Stomach (tissue), 9 donors: ENCODE data around the gene ENDOG. TPM values are rescaled to one million over a fixed set of nuclear protein-coding genes. Genes with fewer than 3 reads are reported as not detected.

Source experiments
- DNase-seq, 2 donors: peaks; one replicate each; pipeline versions ENCODE4 v3.0.0 to v3.0.0-alpha.2; 2013 to 2019
- H3K27ac ChIP-seq, 5 donors: fragments of 200-600 bp in 4 of 5; sonication (generic) in 4 of 5; one replicate each; pipeline ENCODE4 v1.5.1; 2013 to 2019; ENCODE audit warnings: mild to moderate bottlenecking in 1 of 5, moderate library complexity in 1 of 5
- H3K27me3 ChIP-seq, 3 donors: fragments of 200-600 bp; sonication (generic); one replicate each; pipeline ENCODE4 v1.5.1; 2017 to 2019; ENCODE audit warnings: mixed run types in 1 of 3
- H3K36me3 ChIP-seq, 4 donors: fragments of 200-600 bp; sonication (generic); 1 replicate in 3 of 4; 2 replicates in 1 of 4; pipeline ENCODE4 v1.5.1; 2016 to 2019
- H3K4me1 ChIP-seq, 4 donors: fragments of 200-600 bp; sonication (generic); one replicate each; pipeline ENCODE4 v1.5.1; 2016 to 2019
- H3K4me3 ChIP-seq, 4 donors: fragments of 200-600 bp; sonication (generic) in 3 of 4; one replicate each; pipeline ENCODE4 v1.5.1; 2016 to 2019; ENCODE audit warnings: mild to moderate bottlenecking in 1 of 4
- H3K9me3 ChIP-seq, 4 donors: fragments of 200-600 bp; sonication (generic); one replicate each; pipeline ENCODE4 v1.5.1; 2016 to 2019
- CTCF ChIP-seq, 7 experiments: fragments of 450-650 bp in 4 of 7; fragments of 200-600 bp in 3 of 7; sonication (generic) in 3 of 7; IDR thresholded peaks; one replicate each; pipeline ENCODE4 v1.5.1; 2016 to 2019; ENCODE audit warnings: antibody characterized with exemption in 7 of 7, control low read depth in 2 of 7, mild to moderate bottlenecking in 1 of 7
- EP300 ChIP-seq: sonication (generic); formaldehyde crosslinking; IDR thresholded peaks from one replicate; pipeline ENCODE4 v1.6.1; 2017; ENCODE audit warnings: antibody characterized with exemption
- POLR2A ChIP-seq, 4 donors: fragments of 450-650 bp; IDR thresholded peaks; one replicate each; pipeline ENCODE4 v1.6.1; 2016; ENCODE audit warnings: antibody characterized with exemption in 4 of 4, control low read depth in 2 of 4, mild to moderate bottlenecking in 1 of 4, moderate library complexity in 1 of 4
- POLR2AphosphoS5 ChIP-seq, 3 donors: sonication (generic); formaldehyde crosslinking; IDR thresholded peaks; one replicate each; pipeline ENCODE4 v1.6.1; 2016; ENCODE audit warnings: antibody characterized with exemption in 3 of 3
- WGBS, 5 donors: extraction: QIAGEN DNeasy Blood & Tissue Kit in 3 of 5; methylation state at CpG; one replicate each; pipeline versions ENCODE4 v1.1.5 to v1.1.7; 2013 to 2018; 5-methylcytosine and 5-hydroxymethylcytosine counted together
- intact Hi-C: fragments of 100-400 bp; cut with DNase I; formaldehyde crosslinking; loops from one replicate; pipeline ENCODE4 v1.15.1; 2023; ENCODE audit warnings: low total_unique reads
- polyA plus RNA-seq, 3 donors: library from polyadenylated mRNA; stranded (reverse); fragments of 200-250 nt; gene quantifications; one replicate each; pipeline ENCODE4 v1.2.3, GENCODE V29; 2013
- total RNA-seq, 5 donors: library from RNA; depleted of rRNA; stranded (reverse); fragments of >200 nt; gene quantifications; one replicate each; pipeline versions ENCODE4 v1.1.0 to v1.2.3, GENCODE V29; 2014 to 2016
- donor health status: healthy with polysubstance abuse.
- donor health status: Bipolar disorder and iron deficiency.
- donor health status: healthy.

ENDOG gene
- total and polyA plus RNA-seq, 8 donors, result 5.0 to 186 (median 31.5) TPM

- DNase-seq, result peak; percentile 50 to 75
- intact Hi-C loops, result no loop called here
- H3K27me3 ChIP-seq, result no peaks in the 10 kb centered on the region
- TF ChIP-seq POLR2A (IDR thresholded peaks at IDR 0.05) (no peak), POLR2AphosphoS5 (IDR thresholded peaks at IDR 0.05) (no peak), CTCF (IDR thresholded peaks at IDR 0.05) (no peak), EP300 (no peak)
- 8 to 55% (median 10%) methylated on average over 15 to 90 of the region's 90 CpGs for WGBS, 5 donors
- peak overlapping the region; percentile 84 to 96 (median 90) for H3K27ac ChIP-seq
- peaks cover 18 to 36% (median 33%) of the 10 kb centered on the region in 4 donors for H3K36me3 ChIP-seq
- peaks cover 16 to 40% (median 26%) of the 10 kb centered on the region in 4 donors for H3K4me1 ChIP-seq
- no peaks in the 10 kb centered on the region for H3K9me3 ChIP-seq
- H3K4me3 ChIP-seq, result peak overlapping the region; percentile 66 to 84 (median 72)
Measured at GRCh38 chr9:128818839-128819715, 777 bp downstream of the ENDOG start.

- H3K9me3 ChIP-seq, result no peaks in the 10 kb centered on the region
- H3K36me3 ChIP-seq, result peaks cover 25 to 45% (median 42%) of the 10 kb centered on the region in 4 donors
- 65 to 70% (median 65%) methylated on average over 13 to 18 of the region's 18 CpGs for WGBS, 5 donors
- no peaks in the 10 kb centered on the region for H3K27me3 ChIP-seq
- peak overlapping the region; percentile 66 to 84 (median 72) for H3K4me3 ChIP-seq
- intact Hi-C loops, result no loop called here
- peak overlapping the region in 2 of 5 donors; percentile 86 to 90 for H3K27ac ChIP-seq
- H3K4me1 ChIP-seq, result peaks cover 16 to 44% (median 32%) of the 10 kb centered on the region in 4 donors
- DNase-seq, result peak in 1 of 2 donors; percentile 84
- peak in 2 of 3 donors; percentile 25 to 32 for TF ChIP-seq POLR2AphosphoS5 (IDR thresholded peaks at IDR 0.05)
- TF ChIP-seq EP300, result no peak
Measured at GRCh38 chr9:128819716-128820664, 1.7 kb downstream of the ENDOG start.

- no peak for DNase-seq
- peak overlapping the region in 1 of 5 donors; percentile 90 for H3K27ac ChIP-seq
- H3K27me3 ChIP-seq, result no peaks in the 10 kb centered on the region
- H3K4me1 ChIP-seq, result peaks cover 16 to 44% (median 32%) of the 10 kb centered on the region in 4 donors
- H3K4me3 ChIP-seq, result no peak overlapping the region
- WGBS, 5 donors, result 81 to 87% (median 85%) methylated on average over 23 to 24 of the region's 24 CpGs
- peaks cover 30 to 55% (median 51%) of the 10 kb centered on the region in 4 donors for H3K36me3 ChIP-seq
- H3K9me3 ChIP-seq, result no peaks in the 10 kb centered on the region
- intact Hi-C loops, result no loop called here
- TF ChIP-seq POLR2AphosphoS5 (IDR thresholded peaks at IDR 0.05) (no peak), CTCF (IDR thresholded peaks at IDR 0.05) (no peak), POLR2A (IDR thresholded peaks at IDR 0.05) (no peak), EP300 (no peak)
Measured at GRCh38 chr9:128820665-128821583, 2.6 kb downstream of the ENDOG start.
